Measurements from ENCODE around the gene LMTK2. TPM values are rescaled to one million over a fixed set of nuclear protein-coding genes. Genes with fewer than 3 reads are reported as not detected.
"Not testable (repeated sequence)": the region's sequence is repeated elsewhere in the genome, so short reads cannot be mapped to it uniquely, and the experiment has no call there.

LMTK2 gene
- total RNA-seq, 8 experiments from 2014 or later = 4.3 to 16.8 (median 13.1) TPM

DNA sequence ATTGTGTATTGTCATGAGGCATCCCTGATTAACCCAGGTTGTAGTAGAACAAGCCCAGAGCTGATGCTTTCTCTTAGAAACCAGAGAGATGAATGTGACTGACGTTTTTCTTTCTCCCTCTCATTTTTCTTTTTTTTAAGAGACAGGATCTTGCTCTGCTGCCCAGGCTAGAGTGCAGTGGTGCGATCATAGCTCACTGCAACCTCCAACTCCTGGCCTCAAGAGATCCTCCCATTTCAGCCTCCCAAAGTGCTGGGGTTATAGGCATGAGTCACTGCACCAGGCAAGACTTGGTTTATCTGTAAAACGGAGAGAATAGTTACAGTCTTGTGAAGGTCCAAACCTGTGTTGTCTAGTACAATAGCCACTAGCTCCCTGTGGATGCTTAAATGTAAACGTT, 5.4 kb downstream of the LMTK2 start:
- in situ Hi-C loops (cut with MboI; ENCODE audit: low pct_unique_long_range_greater_than_20kb in 2 of 9, low sequenced_read_pairs in 9 of 9, unreplicated experiment in 9 of 9) = no loop called here
- no peak for ATAC-seq (replicated peaks in 6 of 8)
- 63 to 94% (median 73%) methylated on average over 1 to 4 of the region's 4 CpGs; no CpG with 5 or more reads in 2 of the 10 experiments for WGBS, 10 experiments
- Histone ChIP-seq H3K4me3 (no peak overlapping the region), H3K27ac (no peak overlapping the region), H3K4me1 (replicated peaks in 1 of 2) (peaks cover 15 to 22% of the 10 kb centered on the region in 2 donors)

DNA sequence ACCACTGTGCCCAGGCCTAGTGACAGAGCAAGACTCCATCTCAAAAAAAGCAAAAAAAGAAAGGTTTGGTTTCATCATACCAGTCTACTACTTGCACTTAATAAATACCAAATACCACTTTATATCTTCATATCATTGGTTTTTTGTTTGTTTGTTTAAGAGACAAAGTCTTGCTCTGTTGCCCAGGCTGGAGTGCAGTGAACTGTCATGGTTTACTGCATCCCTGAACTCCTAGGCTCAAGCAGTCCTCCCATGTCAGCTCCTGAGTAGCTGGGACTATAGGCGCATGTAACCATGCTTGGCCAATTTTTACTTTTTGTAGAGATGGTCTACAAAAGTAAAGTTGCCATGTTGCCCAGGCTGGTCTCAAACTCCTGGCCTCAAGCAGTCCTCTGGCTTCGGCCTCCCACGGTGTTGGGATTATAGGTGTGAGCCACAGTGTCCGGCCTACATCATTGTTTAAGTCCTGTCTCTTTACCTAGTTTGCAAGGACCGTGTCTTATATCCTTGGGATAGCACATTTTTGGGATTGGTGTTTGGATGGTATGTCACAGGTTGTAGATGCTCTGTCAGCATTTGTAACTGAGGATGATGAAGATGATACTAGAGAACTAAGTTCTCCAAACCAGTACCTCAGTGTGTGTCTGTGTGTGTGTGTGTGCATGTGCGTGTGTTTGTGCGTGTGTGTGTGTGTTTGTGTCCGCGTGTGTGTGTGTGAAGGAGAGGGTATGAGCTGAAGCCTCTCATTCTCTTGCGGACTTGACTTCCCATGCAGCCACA, 9.3 kb downstream of the LMTK2 start:
- WGBS, 10 experiments = 90 to 100% (median 95%) methylated on average over 2 to 9 of the region's 10 CpGs; no CpG with 5 or more reads in 2 of the 10 experiments
- in situ Hi-C loops (cut with MboI; ENCODE audit: low pct_unique_long_range_greater_than_20kb in 2 of 9, low sequenced_read_pairs in 9 of 9, unreplicated experiment in 9 of 9) = no loop called here
- no peak overlapping the region for H3K27ac ChIP-seq
- no peak overlapping the region for H3K4me3 ChIP-seq
- H3K4me1 ChIP-seq (replicated peaks in 1 of 2) = peaks cover 5 to 7% of the 10 kb centered on the region in 2 donors
- no peak for ATAC-seq (replicated peaks in 6 of 8)

DNA sequence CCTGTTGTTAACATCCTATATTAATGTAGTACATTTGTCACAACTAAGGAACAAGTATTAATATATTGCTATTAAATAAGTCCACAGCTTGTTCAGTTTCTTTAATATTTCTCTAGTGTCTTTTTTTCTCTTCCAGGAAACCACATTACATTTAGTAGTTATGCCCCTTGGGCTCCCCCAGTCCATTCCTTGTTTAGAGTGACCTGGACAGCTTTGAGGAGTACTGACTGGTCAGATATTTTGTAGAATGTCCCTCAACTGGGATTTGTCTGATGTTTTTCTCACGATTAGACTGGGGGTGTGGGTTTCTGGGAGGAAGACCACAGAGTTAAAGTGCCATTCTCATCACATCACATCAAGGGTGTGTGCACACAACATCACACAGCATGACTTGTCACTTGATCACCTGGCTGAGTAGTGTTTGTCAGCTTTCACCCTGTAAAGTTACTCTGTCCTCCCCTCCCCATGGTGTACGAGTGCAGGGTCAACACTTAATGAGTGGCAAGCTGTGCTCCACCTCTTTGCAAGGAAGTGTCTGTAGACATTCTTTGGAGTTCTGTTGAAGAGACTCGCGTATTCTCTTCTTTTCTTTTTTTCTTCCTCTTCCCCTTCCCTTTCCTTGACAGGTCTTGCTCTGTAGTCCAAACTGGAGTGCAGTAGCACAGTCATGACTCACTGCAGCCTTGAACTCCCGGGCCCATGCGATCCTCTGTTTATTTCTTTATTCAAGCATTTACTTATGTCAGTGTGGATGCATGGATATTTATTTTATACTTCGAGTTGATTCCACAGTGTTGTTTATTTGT, 10.2 kb downstream of the LMTK2 start:
- in situ Hi-C loops (cut with MboI; ENCODE audit: low pct_unique_long_range_greater_than_20kb in 2 of 9, low sequenced_read_pairs in 9 of 9, unreplicated experiment in 9 of 9) = no loop called here
- H3K27ac ChIP-seq = no peak overlapping the region
- H3K4me1 ChIP-seq (replicated peaks in 1 of 2) = peaks cover 0 to 4% of the 10 kb centered on the region in 2 donors
- WGBS, 10 experiments = 73 to 100% (median 85%) methylated on average over 1 to 4 of the region's 7 CpGs
- ATAC-seq (replicated peaks in 6 of 8) = no peak
- no peak overlapping the region for H3K4me3 ChIP-seq

DNA sequence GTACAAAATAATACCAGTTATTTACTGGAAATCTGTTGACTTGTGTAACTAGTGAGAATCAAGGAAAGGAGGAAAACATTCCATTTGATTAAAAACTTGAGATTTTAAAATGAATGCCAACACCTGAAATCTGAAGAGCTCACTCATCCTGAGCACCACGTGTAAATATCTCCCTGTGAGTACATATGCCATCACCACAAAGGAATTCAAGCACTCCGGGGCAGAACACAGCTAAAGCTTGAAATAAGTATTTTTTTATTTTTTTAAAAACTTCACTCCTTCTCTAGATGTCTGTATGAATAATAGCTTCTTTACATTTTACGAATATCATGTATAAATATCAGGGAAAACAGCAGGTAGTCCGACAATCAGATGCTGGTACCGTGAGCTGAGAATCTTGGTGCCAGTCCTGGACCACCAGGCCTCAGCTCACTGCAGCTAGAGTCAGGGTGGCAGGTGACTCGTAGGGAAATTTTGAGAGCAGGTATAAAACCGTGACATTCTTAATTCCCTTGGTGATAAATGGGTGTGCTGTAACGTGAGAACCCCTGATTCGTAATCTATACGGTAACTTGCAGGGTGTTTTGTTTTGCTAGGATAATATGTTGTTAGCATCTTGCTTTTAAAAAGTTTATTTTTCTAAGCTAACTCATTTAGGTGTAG, 12.7 kb downstream of the LMTK2 start:
- peaks cover 0 to 13% of the 10 kb centered on the region in 2 donors for H3K4me1 ChIP-seq (replicated peaks in 1 of 2)
- peak in 4 of 8 experiments; percentile 52 to 71 (median 70) for ATAC-seq (replicated peaks in 6 of 8)
- 60 to 92% (median 77%) methylated on average over 5 to 10 of the region's 10 CpGs; no CpG with 5 or more reads in 1 of the 10 experiments for WGBS, 10 experiments
- no peak overlapping the region for H3K27ac ChIP-seq
- in situ Hi-C loops (cut with MboI; ENCODE audit: low pct_unique_long_range_greater_than_20kb in 2 of 9, low sequenced_read_pairs in 9 of 9, unreplicated experiment in 9 of 9) = no loop called here
- H3K4me3 ChIP-seq = no peak overlapping the region

DNA sequence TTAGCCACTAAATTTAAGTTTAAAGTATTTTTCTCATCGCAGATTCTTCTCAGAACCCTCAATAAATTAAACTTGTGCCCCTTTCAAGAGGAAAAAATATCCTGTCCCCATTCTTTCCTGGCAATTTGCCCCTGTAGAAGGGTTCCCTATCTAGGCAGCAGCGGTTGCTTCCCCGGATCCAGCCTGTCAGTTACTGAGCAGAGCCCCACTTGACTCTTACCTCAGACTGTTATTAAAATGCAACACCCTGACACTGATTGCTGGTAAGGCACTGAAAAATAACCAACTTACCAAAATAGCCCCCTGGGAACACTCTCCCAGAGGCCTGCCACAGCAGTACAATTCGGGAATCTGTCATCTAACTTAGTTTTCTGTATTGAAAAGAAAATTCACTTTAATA, 13.9 kb downstream of the LMTK2 start:
- in situ Hi-C loops (cut with MboI; ENCODE audit: low pct_unique_long_range_greater_than_20kb in 2 of 9, low sequenced_read_pairs in 9 of 9, unreplicated experiment in 9 of 9) = no loop called here
- peaks cover 0 to 13% of the 10 kb centered on the region in 2 donors for H3K4me1 ChIP-seq (replicated peaks in 1 of 2)
- WGBS, 10 experiments = 71 to 100% (median 98%) methylated on average over 1 to 4 of the region's 4 CpGs; no CpG with 5 or more reads in 1 of the 10 experiments
- H3K4me3 ChIP-seq = no peak overlapping the region
- no peak overlapping the region for H3K27ac ChIP-seq
- ATAC-seq (replicated peaks in 6 of 8) = no peak

DNA sequence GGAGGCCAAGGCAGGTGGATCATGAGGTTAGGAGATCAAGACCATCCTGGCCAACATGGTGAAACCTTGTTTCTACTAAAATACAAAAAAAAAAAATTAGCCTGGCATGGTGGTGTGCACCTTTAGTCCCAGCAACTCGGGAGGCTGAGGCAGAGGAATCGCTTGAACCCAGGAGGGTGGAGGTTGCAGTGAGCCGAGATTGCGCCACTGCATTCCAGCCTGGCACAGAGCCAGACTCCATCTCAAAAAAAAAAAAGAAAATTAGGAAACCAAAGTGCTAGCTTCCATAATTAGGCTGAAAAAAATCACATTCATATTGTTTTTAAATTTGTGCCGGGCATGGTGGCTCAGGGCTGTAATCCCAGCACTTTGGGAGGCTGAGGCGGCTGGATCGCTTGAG, 14.7 kb downstream of the LMTK2 start:
- peaks cover 0 to 13% of the 10 kb centered on the region in 2 donors for H3K4me1 ChIP-seq (replicated peaks in 1 of 2)
- ATAC-seq (replicated peaks in 6 of 8); H3K4me3 ChIP-seq; H3K27ac ChIP-seq; in situ Hi-C loops (cut with MboI; ENCODE audit: low pct_unique_long_range_greater_than_20kb in 2 of 9, low sequenced_read_pairs in 9 of 9, unreplicated experiment in 9 of 9): not testable (repeated sequence)
- WGBS, 10 experiments = 86 to 100% (median 90%) methylated on average over 2 to 7 of the region's 7 CpGs; no CpG with 5 or more reads in 3 of the 10 experiments

DNA sequence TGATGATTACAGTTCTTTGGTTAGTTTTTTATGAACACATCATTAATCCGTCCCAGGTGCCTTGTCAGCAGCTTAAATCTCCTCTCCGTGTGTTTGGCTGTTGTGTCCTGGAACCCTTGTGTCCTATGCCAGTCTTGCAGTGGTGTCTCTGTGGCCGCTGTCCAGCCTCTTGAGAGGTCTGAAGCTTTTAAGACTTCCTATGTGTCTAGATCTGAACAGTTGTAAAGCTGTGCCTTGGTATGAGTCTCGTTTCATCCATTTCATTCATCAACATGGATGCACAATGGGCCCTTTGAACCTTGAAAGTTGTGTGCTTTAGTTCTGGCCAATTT, 16.7 kb downstream of the LMTK2 start:
- peaks cover 0 to 16% of the 10 kb centered on the region in 2 donors for H3K4me1 ChIP-seq (replicated peaks in 1 of 2)
- no peak overlapping the region for H3K4me3 ChIP-seq
- in situ Hi-C loops (cut with MboI; ENCODE audit: low pct_unique_long_range_greater_than_20kb in 2 of 9, low sequenced_read_pairs in 9 of 9, unreplicated experiment in 9 of 9) = no loop called here
- ATAC-seq (replicated peaks in 6 of 8) = no peak
- 65 to 100% (median 82%) methylated on average over 1 to 4 of the region's 4 CpGs; no CpG with 5 or more reads in 1 of the 10 experiments for whole genome bisulfite sequencing, 10 experiments
- H3K27ac ChIP-seq = no peak overlapping the region

DNA sequence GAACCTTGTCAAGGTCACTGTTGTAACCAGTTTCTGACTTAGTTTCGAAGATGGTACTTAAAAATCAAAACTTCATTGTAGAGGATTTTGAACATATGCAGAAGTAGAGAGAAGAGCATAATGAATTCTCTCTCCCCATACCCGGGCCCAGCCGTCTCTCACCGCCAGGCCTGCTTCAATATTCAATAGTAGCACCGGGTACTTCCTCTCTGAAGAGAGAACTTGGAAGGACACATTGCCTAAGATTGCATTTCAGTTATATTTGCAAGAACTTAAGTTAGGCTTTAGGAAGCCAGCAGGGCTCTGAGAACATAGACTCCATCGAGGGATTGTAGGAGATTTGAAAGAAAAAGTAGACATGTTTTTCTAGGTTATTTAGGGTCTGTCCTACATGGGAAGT, 19.1 kb downstream of the LMTK2 start:
- 40 to 100% (median 94%) methylated on average over 1 to 6 of the region's 6 CpGs; no CpG with 5 or more reads in 2 of the 10 experiments for WGBS, 10 experiments
- no peak overlapping the region for H3K27ac ChIP-seq
- ATAC-seq (replicated peaks in 6 of 8) = no peak

DNA sequence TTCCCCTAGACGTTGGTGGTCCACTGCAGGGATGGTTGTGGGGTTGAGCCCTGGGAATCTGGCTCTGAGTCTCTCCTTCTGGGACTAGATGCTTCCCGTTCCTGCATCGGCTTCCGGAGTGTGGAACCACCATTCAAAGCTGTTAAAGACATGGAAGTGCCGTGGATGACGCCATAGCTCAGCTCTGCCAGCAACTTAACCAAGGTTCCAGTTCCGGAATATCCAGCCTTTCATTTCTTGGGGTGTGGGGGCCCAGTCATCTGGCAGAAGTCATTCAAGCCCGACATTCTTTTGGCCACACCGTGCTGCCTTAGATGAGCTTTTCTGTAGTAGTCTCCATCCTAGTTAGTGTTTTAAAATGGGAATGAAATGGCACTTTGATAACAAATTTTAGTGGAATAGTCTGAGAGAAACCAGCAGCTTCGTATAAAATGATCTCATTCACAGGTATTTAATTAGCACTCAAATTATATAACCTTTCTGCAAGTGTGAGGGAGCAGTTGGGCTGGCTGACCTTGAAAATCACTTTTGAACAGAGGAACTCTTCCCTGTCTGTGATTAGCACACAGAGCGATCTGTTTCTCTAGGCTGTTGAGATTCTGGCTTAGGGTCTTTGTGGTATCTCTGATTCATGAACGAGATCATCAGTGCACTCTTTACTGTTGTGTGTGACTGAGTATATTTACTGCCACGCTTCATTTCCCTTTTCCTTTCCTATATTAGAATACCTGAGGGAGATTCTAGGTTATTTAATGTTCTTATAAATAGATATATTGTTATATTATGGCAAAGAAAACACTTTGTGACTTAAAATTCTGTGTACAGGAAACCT, 19.9 kb downstream of the LMTK2 start:
- in situ Hi-C loops (cut with MboI; ENCODE audit: low pct_unique_long_range_greater_than_20kb in 2 of 9, low sequenced_read_pairs in 9 of 9, unreplicated experiment in 9 of 9) = no loop called here
- Histone ChIP-seq H3K4me1 (replicated peaks in 1 of 2) (peaks cover 0 to 13% of the 10 kb centered on the region in 2 donors), H3K27ac (no peak overlapping the region), H3K4me3 (no peak overlapping the region)
- ATAC-seq (replicated peaks in 6 of 8) = peak in 4 of 8 experiments; percentile 42 to 78 (median 68)
- WGBS, 10 experiments = 71 to 97% (median 90%) methylated on average over 2 to 13 of the region's 13 CpGs; no CpG with 5 or more reads in 1 of the 10 experiments

More for the DNA sequence above, 19.1 kb downstream of the LMTK2 start:
- no peak overlapping the region for H3K4me3 ChIP-seq
- H3K4me1 ChIP-seq (replicated peaks in 1 of 2) = peaks cover 0 to 13% of the 10 kb centered on the region in 2 donors
- in situ Hi-C loops (cut with MboI; ENCODE audit: low pct_unique_long_range_greater_than_20kb in 2 of 9, low sequenced_read_pairs in 9 of 9, unreplicated experiment in 9 of 9) = no loop called here

DNA sequence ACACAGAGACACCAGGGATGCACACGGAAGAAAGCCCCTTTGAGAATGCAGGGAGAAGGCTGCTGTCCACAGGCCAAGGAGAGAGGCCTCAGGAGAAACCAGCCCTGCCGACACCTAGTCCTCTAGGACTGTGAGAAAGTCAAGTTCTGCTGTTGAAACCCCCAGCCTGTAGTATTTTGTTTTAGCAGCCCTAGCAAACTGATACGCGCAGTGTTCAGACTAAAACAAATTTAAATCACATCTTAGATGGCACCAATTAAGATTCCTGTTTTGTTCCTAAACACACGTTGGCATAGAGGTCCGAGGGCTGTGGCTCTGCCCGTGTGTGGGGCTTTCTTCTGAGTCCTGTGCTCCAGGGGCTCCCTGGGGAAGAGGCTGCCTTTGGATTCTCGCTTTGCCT, 21.7 kb downstream of the LMTK2 start:
- in situ Hi-C loops (cut with MboI; ENCODE audit: low pct_unique_long_range_greater_than_20kb in 2 of 9, low sequenced_read_pairs in 9 of 9, unreplicated experiment in 9 of 9) = no loop called here
- Histone ChIP-seq H3K4me3 (no peak overlapping the region), H3K27ac (no peak overlapping the region), H3K4me1 (replicated peaks in 1 of 2) (peaks cover 2 to 4% of the 10 kb centered on the region in 2 donors)
- 80 to 100% (median 100%) methylated on average over 1 to 6 of the region's 8 CpGs; no CpG with 5 or more reads in 4 of the 10 experiments for WGBS, 10 experiments
- ATAC-seq (replicated peaks in 6 of 8) = no peak

DNA sequence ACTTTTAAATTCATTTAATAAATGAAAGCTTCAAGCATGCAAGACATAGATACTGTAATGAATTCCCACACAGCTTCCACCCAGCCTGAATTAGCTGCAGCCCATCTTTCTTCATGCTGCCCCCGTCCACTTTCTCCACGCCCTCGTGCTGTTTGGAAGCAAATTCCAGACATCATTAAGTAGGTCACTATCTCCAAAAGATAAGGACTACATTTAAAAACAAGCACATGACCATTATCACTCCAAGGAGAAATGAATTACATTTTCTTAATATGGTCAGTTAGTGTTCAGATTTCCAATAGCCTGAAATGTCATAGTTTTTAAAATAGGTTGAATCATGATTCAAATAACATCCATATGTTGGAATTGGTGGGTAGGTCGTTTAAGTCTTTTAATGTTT, 24.3 kb downstream of the LMTK2 start:
- in situ Hi-C loops (cut with MboI; ENCODE audit: low pct_unique_long_range_greater_than_20kb in 2 of 9, low sequenced_read_pairs in 9 of 9, unreplicated experiment in 9 of 9) = no loop called here
- no peak overlapping the region for H3K27ac ChIP-seq
- no peak for ATAC-seq (replicated peaks in 6 of 8)
- no peak overlapping the region for H3K4me3 ChIP-seq
- H3K4me1 ChIP-seq (replicated peaks in 1 of 2) = peaks cover 3 to 6% of the 10 kb centered on the region in 2 donors
- 33 to 89% (median 59%) methylated on average over 1 to 4 of the region's 4 CpGs; no CpG with 5 or more reads in 1 of the 10 experiments for WGBS, 10 experiments

DNA sequence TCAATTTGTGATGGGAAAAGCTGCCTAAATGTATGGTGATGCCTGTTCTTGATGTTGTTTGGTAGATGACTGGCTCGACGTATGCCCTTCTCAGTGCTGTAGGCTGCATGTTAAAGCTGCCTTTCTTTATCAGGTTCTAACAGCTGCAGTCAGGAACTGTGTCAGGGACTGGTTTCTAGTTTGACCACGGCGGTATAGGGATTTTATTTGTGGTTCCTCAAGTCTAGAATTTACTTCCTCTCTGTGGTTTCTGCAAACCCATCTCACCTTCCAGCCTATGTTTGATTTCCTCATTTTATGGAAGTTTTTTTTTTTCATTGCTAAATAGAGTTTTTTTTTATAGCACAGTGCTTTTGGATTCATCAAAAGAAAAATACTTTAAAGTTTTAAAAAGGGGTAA, 26.5 kb downstream of the LMTK2 start:
- Histone ChIP-seq H3K27ac (no peak overlapping the region), H3K4me1 (replicated peaks in 1 of 2) (peaks cover 0 to 6% of the 10 kb centered on the region in 2 donors), H3K4me3 (no peak overlapping the region)
- no peak for ATAC-seq (replicated peaks in 6 of 8)
- 77 to 100% (median 97%) methylated on average over 2 to 4 of the region's 4 CpGs; no CpG with 5 or more reads in 2 of the 10 experiments for WGBS, 10 experiments
- in situ Hi-C loops (cut with MboI; ENCODE audit: low pct_unique_long_range_greater_than_20kb in 2 of 9, low sequenced_read_pairs in 9 of 9, unreplicated experiment in 9 of 9) = no loop called here
